DOHH2 (cell line): ENCODE data around the gene CORT.

Experiments used
- H3F3A ChIP-seq: fragments of 200-600 bp; sonication (generic), shearing (Covaris generic); 2 replicates; pipeline ENCODE4 v1.6.0; 2016; ENCODE audit warnings: antibody characterized with exemption, mild to moderate bottlenecking; ENCODE audit not compliant: control insufficient read depth, insufficient read depth
- H3K27ac ChIP-seq: fragments of 200-600 bp; sonication (generic); 2 replicates; pipeline ENCODE4 v1.5.1; 2014; ENCODE audit warnings: low read depth, mild to moderate bottlenecking, low read length, moderate library complexity
- H3K27me3 ChIP-seq: fragments of 200-600 bp; sonication (generic); 2 replicates; pipeline ENCODE4 v1.6.1; 2014; ENCODE audit warnings: mild to moderate bottlenecking, low read length, mixed read lengths; ENCODE audit not compliant: control insufficient read depth
- H3K36me3 ChIP-seq: fragments of 200-600 bp; sonication (generic); 2 replicates; pipeline ENCODE4 v1.6.1; 2014; ENCODE audit warnings: mild to moderate bottlenecking, low read length, moderate library complexity, mixed read lengths; ENCODE audit not compliant: control insufficient read depth
- H3K4me1 ChIP-seq: fragments of 200-600 bp; sonication (generic); 2 replicates; pipeline ENCODE4 v1.6.1; 2014; ENCODE audit warnings: mild to moderate bottlenecking, low read length, mixed read lengths; ENCODE audit not compliant: control insufficient read depth
- H3K4me2 ChIP-seq: fragments of 200-600 bp; sonication (generic); 2 replicates; pipeline ENCODE4 v1.6.0; 2014; ENCODE audit warnings: mild to moderate bottlenecking, low read length, moderate library complexity
- H3K4me3 ChIP-seq: fragments of 200-600 bp; sonication (generic); 2 replicates; pipeline ENCODE4 v1.5.1; 2014; ENCODE audit warnings: mild to moderate bottlenecking, low read length, mixed read lengths
- H3K79me2 ChIP-seq: fragments of 200-600 bp; sonication (generic); 2 replicates; pipeline ENCODE4 v1.6.1; 2014; ENCODE audit warnings: mild to moderate bottlenecking, low read length, mixed read lengths; ENCODE audit not compliant: control insufficient read depth
- H3K9me2 ChIP-seq: fragments of 200-600 bp; sonication (generic); replicated peaks from 2 replicates; pipeline ENCODE4 v1.6.1; 2014; ENCODE audit warnings: mild to moderate bottlenecking, low read length, mixed read lengths; ENCODE audit not compliant: control insufficient read depth
- H3K9me3 ChIP-seq: fragments of 200-600 bp; sonication (generic); 2 replicates; pipeline ENCODE4 v1.6.1; 2014; ENCODE audit warnings: antibody characterized with exemption, low read length, mixed read lengths; ENCODE audit not compliant: control insufficient read depth, insufficient read depth
- H4K20me1 ChIP-seq: fragments of 200-600 bp; sonication (generic); 2 replicates; pipeline ENCODE4 v1.6.0; 2014; ENCODE audit warnings: low read depth, mild to moderate bottlenecking, antibody characterized with exemption, low read length, moderate library complexity; ENCODE audit not compliant: control insufficient read depth, insufficient read depth
- CTCF ChIP-seq: fragments of 200-600 bp; sonication (generic); IDR thresholded peaks from one replicate; pipeline ENCODE4 v1.5.1; 2014; ENCODE audit warnings: antibody characterized with exemption, mild to moderate bottlenecking, low read depth, low read length; ENCODE audit not compliant: poor library complexity, severe bottlenecking
- EZH2phosphoT487 ChIP-seq: fragments of 200-600 bp; sonication (generic); IDR thresholded peaks from 2 replicates; pipeline ENCODE4 v1.6.1; 2017; ENCODE audit warnings: borderline replicate concordance, mild to moderate bottlenecking, antibody characterized with exemption, low read length, moderate library complexity, mixed read lengths

The CORT gene

GRCh38 chr1:10474613-10475507 is 25.0 kb downstream of the CORT start, which contains the start of gene PEX14:
PEX14 (plus strand) TSS chr1:10474950; CDS start chr1:10474967, 17 bp downstream.
- H3K79me2 ChIP-seq: peaks cover 77% of the 10 kb centered on the region
- H3K4me3 ChIP-seq: peak within 1 kb of the TSS; percentile 93
- TF ChIP-seq EZH2phosphoT487 (no peak), CTCF (no peak)

GRCh38 chr1:10475510-10475909 is 25.7 kb downstream of the CORT start:
- peaks cover 9% of the 10 kb centered on the region for H3K36me3 ChIP-seq
- peak overlapping the region; percentile 5; the same call in 1 of the 2 replicates for H3K27ac ChIP-seq
- H3K79me2 ChIP-seq: peaks cover 75% of the 10 kb centered on the region
- no peaks in the 10 kb centered on the region for H3K9me3 ChIP-seq
- peak overlapping the region; percentile 93 for H3K4me3 ChIP-seq
- H3K4me1 ChIP-seq: peaks cover 37% of the 10 kb centered on the region
- H3F3A ChIP-seq: peaks cover 19% of the 10 kb centered on the region
- no peaks in the 10 kb centered on the region for H3K9me2 ChIP-seq
- peaks cover 4% of the 10 kb centered on the region; the same call in 1 of the 2 replicates for H4K20me1 ChIP-seq
- no peaks in the 10 kb centered on the region for H3K27me3 ChIP-seq
- TF ChIP-seq CTCF (no peak), EZH2phosphoT487 (no peak)
- peak overlapping the region; percentile 73 for H3K4me2 ChIP-seq

More at GRCh38 chr1:10474613-10475507, 25.0 kb downstream of the CORT start, which contains the start of gene PEX14:
- Histone ChIP-seq H3K4me1 (peaks cover 37% of the 10 kb centered on the region), H3K9me2 (no peaks in the 10 kb centered on the region), H3K36me3 (peaks cover 12% of the 10 kb centered on the region), H3K4me2 (peak within 1 kb of the TSS; percentile 73), H3F3A (peaks cover 19% of the 10 kb centered on the region), H4K20me1 (peaks cover 4% of the 10 kb centered on the region; the same call in 1 of the 2 replicates), H3K27me3 (no peaks in the 10 kb centered on the region), H3K9me3 (no peaks in the 10 kb centered on the region), H3K27ac (peak within 1 kb of the TSS; percentile 95)

- Histone ChIP-seq H3K4me3 (no peak overlapping the region), H3K4me2 (no peak overlapping the region), H3K9me3 (no peaks in the 10 kb centered on the region), H3K79me2 (peaks cover 88% of the 10 kb centered on the region), H3K9me2 (no peaks in the 10 kb centered on the region), H4K20me1 (no peaks in the 10 kb centered on the region), H3F3A (peaks cover under 1% of the 10 kb centered on the region; the same call in 1 of the 2 replicates), H3K36me3 (no peaks in the 10 kb centered on the region; the same call in 1 of the 2 replicates), H3K4me1 (peaks cover 13% of the 10 kb centered on the region), H3K27me3 (no peaks in the 10 kb centered on the region), H3K27ac (no peak overlapping the region)
- TF ChIP-seq CTCF: no peak
- no peak for TF ChIP-seq EZH2phosphoT487
Measured at GRCh38 chr1:10479296-10479695, 29.5 kb downstream of the CORT start.
